KOPT-K1 (cell line): ENCODE results near the gene TP53INP2.
"Not testable (repeated sequence)": the region's sequence is repeated elsewhere in the genome, so short reads cannot be mapped to it uniquely, and the experiment has no call there.

Source experiments
- H3K27ac ChIP-seq: fragments of 200-600 bp; sonication (generic); 2 replicates; pipeline ENCODE4 v1.5.1; 2016; ENCODE audit warnings: antibody characterized with exemption, mild to moderate bottlenecking, low read depth, low read length; ENCODE audit not compliant: poor library complexity, severe bottlenecking
- H3K36me3 ChIP-seq: fragments of 200-600 bp; sonication (generic); 2 replicates; pipeline ENCODE4 v1.5.1; 2017; ENCODE audit warnings: antibody characterized with exemption, mild to moderate bottlenecking, low read length, moderate library complexity; ENCODE audit not compliant: insufficient read depth
- H3K9me3 ChIP-seq: fragments of 200-600 bp; sonication (generic); 2 replicates; pipeline ENCODE4 v1.5.1; 2017; ENCODE audit warnings: antibody characterized with exemption, low read length, mild to moderate bottlenecking; ENCODE audit not compliant: insufficient read depth, poor library complexity, severe bottlenecking

The TP53INP2 gene

GRCh38 chr20:34711813-34712430 is 7.8 kb downstream of the TP53INP2 start:
- H3K27ac ChIP-seq, result no peak overlapping the region
- no peaks in the 10 kb centered on the region for H3K9me3 ChIP-seq
- peaks cover 44% of the 10 kb centered on the region for H3K36me3 ChIP-seq

DNA sequence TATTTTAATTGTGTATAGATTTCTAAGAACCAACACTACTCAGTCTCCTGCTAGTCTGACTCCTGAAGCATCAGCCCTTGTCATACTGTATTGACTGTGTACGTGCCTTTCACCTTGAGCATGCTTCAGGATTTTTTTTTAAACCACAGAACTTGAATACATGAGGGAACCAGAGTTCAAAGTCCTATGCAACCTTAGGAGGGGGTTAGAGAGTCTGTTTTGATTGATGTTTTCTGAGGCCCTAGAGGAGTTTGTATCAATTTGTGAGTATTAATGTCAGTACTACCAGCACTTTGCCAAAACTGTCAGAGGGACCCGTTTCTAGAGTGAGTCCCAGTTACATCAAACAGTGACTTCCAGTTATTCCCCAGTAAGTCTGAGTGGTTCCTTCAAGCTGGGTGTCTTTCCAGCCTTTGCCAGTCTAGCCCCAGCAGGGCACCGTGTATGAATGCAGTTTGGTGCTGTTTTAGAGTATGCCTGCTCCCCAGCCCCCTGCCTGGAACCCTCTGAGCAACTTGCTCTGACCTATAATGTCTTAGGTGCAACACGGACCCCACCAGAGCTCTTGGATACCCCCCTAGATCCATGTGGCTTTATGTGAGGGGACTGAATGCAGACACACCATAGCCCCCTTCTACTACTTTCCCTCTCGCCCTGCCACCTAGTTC is 8.5 kb downstream of the TP53INP2 start:
- Histone ChIP-seq H3K9me3 (no peaks in the 10 kb centered on the region), H3K36me3 (peaks cover 48% of the 10 kb centered on the region), H3K27ac (no peak overlapping the region)

GRCh38 chr20:34713194-34713943 is 9.2 kb downstream of the TP53INP2 start:
- H3K36me3 ChIP-seq, result peaks cover 52% of the 10 kb centered on the region
- H3K27ac ChIP-seq, result no peak overlapping the region
- H3K9me3 ChIP-seq, result no peaks in the 10 kb centered on the region

DNA sequence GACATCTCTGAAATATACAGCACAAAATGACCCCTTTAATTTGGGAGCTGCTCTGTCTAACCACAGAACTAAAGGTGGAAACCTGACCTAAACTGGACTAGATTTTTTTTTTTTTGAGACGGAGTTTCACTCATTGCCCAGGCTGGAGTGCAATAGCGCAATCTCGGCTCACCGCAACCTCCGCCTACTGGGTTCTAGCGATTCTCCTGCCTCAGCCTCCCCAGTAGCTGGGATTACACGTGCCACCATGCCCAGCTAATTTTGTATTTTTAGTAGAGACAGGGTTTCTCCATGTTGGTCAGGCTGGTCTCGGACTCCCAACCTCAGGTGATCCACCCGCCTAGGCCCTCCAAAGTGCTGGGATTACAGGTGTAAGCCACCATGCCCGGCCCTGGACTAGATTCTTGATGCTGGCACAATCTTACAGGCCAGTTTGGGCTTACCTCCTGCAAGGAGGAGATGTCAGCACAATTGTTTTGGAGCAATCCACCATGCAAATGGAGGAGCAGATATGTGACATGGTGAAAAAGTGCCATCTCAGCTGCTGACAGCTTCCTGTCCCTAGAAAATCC is 9.9 kb downstream of the TP53INP2 start:
- not testable (repeated sequence) for H3K27ac ChIP-seq, H3K9me3 ChIP-seq
- H3K36me3 ChIP-seq, result peaks cover 59% of the 10 kb centered on the region

GRCh38 chr20:34715384-34715783 is 11.2 kb downstream of the TP53INP2 start:
- Histone ChIP-seq H3K36me3 (peaks cover 67% of the 10 kb centered on the region), H3K27ac (no peak overlapping the region), H3K9me3 (no peaks in the 10 kb centered on the region)

GRCh38 chr20:34716921-34717229 is 12.7 kb downstream of the TP53INP2 start:
- no peak overlapping the region for H3K27ac ChIP-seq
- H3K36me3 ChIP-seq, result peaks cover 78% of the 10 kb centered on the region
- H3K9me3 ChIP-seq, result no peaks in the 10 kb centered on the region

DNA sequence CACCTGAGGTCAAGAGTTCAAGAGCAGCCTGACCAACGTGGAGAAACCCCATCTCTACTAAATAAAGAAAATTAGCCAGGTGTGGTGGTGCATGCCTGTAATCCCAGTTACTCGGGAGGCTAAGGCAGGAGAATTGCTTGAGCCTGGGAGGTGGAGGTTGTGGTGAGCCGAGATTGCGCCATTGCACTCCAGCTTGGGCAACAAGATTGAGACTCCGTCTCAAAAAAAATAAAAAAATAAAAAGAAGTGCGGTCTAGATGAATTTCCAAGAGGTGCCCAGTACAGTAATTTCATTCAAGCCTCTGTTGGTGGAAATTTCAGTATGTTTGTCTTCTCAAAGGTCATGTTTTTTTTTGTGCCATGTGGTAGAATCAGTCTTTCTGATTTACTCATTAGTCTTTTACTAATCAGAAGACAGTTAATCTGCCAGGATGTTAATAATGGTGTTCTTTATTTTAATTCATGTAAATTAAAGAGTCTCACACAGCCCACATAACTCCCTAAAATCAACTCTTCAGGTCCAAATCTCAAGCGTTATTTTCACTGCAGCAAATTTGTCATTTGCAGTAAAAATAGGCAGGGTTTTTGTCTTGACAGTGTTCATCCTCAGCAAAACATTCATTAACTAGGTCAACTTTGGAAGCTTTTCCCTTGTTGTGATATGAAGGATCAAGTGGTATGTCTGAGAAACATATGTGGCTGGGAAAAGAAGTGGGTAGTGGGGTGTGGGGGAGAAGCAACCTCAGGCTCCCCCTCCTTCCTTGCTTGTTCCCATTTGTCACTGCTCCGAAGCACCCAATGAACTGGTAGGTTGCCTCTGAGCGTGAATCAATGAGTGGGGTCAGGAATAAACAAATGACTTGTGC is 13.3 kb downstream of the TP53INP2 start:
- Histone ChIP-seq H3K36me3 (peaks cover 78% of the 10 kb centered on the region), H3K27ac (no peak overlapping the region), H3K9me3 (no peaks in the 10 kb centered on the region)

GRCh38 chr20:34719242-34720017 is 15.3 kb downstream of the TP53INP2 start:
- H3K27ac ChIP-seq, H3K9me3 ChIP-seq: not testable (repeated sequence)
- peaks cover 77% of the 10 kb centered on the region for H3K36me3 ChIP-seq

DNA sequence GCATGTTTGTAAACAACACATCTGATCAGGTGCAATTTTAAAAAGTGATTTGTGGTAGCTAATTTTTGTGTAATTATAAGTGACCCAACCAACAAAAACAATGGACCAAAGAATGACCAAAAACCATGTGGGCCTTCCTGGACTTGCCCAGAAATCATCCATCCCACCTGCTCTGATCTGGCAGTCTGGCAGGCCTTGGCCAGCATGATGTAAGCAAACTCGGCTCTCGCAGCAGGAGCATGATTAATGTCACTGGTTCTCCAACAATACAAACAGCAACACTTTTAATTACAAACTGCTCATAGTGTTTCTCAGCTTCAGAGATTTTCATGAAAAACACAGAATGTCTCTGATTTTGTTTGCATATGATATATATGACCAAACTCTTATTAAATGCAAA is 16.1 kb downstream of the TP53INP2 start:
- Histone ChIP-seq H3K36me3 (peaks cover 76% of the 10 kb centered on the region), H3K27ac (no peak overlapping the region), H3K9me3 (no peaks in the 10 kb centered on the region)

GRCh38 chr20:34722560-34722959 is 18.4 kb downstream of the TP53INP2 start:
- not testable (repeated sequence) for H3K27ac ChIP-seq, H3K9me3 ChIP-seq
- peaks cover 79% of the 10 kb centered on the region for H3K36me3 ChIP-seq

DNA sequence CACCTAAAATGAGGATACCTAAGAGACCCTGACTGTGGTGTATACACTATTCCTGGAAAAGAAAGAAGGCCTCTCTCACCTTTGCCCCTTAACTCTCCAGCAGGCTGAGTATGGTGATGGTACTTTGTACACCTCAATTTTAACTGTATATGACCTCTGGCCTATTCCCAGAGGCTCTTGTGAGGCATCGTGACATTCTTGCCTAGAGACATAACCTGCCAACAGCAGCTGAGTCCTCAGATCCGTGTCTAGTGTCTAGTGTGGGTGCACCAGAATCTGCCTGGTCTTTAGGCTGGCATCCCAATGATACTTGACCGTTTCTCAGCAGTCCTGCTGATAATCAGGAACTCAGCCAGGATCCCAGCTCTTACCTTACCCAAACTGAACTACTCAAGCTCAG is 20.0 kb downstream of the TP53INP2 start:
- Histone ChIP-seq H3K27ac (no peak overlapping the region), H3K9me3 (no peaks in the 10 kb centered on the region), H3K36me3 (peaks cover 71% of the 10 kb centered on the region)

- H3K9me3 ChIP-seq, result no peaks in the 10 kb centered on the region
- H3K36me3 ChIP-seq, result peaks cover 81% of the 10 kb centered on the region
- no peak overlapping the region for H3K27ac ChIP-seq
These were observed 25.3 kb downstream of the TP53INP2 start for GRCh38 chr20:34729416-34729815.

- no peaks in the 10 kb centered on the region for H3K9me3 ChIP-seq
- no peak overlapping the region for H3K27ac ChIP-seq
- H3K36me3 ChIP-seq, result peaks cover 69% of the 10 kb centered on the region
These were observed 28.4 kb downstream of the TP53INP2 start for GRCh38 chr20:34732523-34732922.

DNA sequence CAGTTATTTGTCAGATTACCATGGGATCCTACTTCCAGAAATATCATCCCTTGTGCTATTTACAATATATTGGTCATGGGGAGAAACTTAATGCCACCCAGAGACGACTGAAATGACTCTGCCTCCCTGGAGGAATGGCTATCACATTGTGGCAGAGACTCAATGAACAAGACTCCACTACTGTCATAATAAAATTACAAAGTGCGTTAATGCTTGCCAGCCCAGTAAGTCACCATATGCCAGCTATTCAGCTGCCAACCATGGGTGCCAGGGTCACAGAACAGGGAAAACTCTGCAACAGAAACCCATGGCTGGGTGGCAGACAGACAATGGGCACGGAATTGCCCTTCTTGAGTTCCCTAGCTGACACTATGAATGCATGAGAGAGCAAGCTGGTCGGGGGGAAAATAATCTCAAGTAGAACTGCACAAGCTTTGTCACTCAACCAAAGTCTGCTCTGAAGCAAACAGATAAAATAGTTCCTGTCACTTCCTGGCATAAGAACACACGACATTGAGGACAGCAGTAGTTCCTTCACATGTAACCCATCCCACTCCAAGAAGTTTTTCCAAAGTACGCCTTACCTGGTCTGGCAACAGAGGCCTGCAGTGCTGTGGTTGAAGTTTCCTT is 32.1 kb downstream of the TP53INP2 start:
- Histone ChIP-seq H3K9me3 (no peaks in the 10 kb centered on the region), H3K27ac (no peak overlapping the region), H3K36me3 (peaks cover 63% of the 10 kb centered on the region)
